ENCODE data around the gene PCARE.

GRCh38 chr2:29014331-29014730, 60.0 kb downstream of the PCARE start:
- no peak for TF ChIP-seq CTCF (IDR thresholded peaks at IDR 0.05; ENCODE audit: low read length)
- TF ChIP-seq EZH2 (IDR thresholded peaks at IDR 0.05; ENCODE audit: borderline replicate concordance, low read length): no peak
